ENCODE data around the gene WAS.
A peak's percentile ranks its signal among the peaks of the same experiment; 100 is the strongest.
"Not testable (repeated sequence)": the region's sequence is repeated elsewhere in the genome, so short reads cannot be mapped to it uniquely, and the experiment has no call there.

WAS gene

DNA sequence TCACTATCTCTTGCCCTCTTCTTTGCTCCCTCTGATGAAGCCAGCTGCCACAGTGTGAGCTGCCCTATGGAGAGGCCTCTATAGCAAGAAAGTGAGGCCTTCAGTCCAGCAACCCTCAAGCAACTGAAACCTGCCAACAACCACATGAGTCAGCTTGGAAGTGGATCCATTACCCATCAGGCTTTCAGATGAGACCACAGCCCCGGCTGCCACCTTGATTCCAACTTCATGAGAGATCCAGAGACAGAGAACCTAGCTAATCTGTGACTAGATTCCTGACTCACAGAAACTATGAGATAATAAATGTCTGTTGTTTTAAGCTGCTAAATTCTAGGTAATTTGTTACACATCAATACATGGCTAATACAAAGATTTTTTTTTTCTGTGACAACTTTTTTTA is 20.4 kb upstream of the WAS start:
- H3K27ac ChIP-seq, result no peak overlapping the region
- no peak for TF ChIP-seq ZFX (IDR thresholded peaks at IDR 0.05; ENCODE audit: borderline replicate concordance)
- TF ChIP-seq, protein P1, sequence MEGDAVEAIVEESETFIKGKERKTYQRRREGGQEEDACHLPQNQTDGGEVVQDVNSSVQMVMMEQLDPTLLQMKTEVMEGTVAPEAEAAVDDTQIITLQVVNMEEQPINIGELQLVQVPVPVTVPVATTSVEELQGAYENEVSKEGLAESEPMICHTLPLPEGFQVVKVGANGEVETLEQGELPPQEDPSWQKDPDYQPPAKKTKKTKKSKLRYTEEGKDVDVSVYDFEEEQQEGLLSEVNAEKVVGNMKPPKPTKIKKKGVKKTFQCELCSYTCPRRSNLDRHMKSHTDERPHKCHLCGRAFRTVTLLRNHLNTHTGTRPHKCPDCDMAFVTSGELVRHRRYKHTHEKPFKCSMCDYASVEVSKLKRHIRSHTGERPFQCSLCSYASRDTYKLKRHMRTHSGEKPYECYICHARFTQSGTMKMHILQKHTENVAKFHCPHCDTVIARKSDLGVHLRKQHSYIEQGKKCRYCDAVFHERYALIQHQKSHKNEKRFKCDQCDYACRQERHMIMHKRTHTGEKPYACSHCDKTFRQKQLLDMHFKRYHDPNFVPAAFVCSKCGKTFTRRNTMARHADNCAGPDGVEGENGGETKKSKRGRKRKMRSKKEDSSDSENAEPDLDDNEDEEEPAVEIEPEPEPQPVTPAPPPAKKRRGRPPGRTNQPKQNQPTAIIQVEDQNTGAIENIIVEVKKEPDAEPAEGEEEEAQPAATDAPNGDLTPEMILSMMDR (IDR thresholded peaks at IDR 0.05), result no peak

DNA sequence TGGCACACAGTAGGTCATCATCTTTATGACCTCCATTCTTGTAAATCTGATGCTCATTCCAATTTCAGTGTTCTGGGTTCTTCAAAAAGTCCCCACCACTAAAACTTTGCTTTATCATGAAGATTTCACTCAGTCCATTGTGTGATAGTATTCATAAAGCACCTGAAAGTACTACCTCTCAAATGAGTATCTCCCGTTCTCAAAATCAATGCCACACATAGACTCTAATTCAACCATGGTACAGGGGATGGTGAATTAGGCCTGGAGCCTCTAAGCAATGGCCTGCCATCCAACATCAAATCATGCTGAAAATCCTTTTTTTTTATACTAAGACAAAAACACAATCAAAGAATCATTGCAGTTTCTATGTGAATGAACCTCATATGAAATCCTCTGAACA is 19.4 kb upstream of the WAS start:
- TF ChIP-seq, protein P1 (IDR thresholded peaks at IDR 0.05), result no peak
- no peak for TF ChIP-seq ZFX (IDR thresholded peaks at IDR 0.05; ENCODE audit: borderline replicate concordance)
- H3K27ac ChIP-seq, result no peak overlapping the region

DNA sequence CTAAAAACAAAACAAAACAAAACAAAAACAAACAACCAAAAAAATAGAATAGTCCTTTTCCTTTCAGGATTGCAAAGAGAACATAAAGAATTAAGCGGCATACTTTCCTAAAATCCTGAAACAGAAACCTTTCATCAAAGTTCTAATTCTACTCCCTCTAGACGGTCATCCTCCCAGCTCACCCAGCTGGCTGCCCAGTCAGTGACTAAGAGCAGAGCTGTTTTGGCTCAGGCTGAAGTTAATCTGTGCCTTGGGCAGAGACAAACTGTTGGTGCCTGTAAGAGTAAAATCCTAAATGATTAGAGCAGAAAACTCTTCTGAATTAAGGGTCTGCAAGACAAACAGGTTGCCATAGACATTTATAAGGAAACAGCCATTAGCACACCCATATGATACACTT is 17.6 kb upstream of the WAS start:
- no peak overlapping the region for H3K27ac ChIP-seq
- TF ChIP-seq, protein P1 (IDR thresholded peaks at IDR 0.05), result no peak
- TF ChIP-seq ZFX (IDR thresholded peaks at IDR 0.05; ENCODE audit: borderline replicate concordance), result no peak

DNA sequence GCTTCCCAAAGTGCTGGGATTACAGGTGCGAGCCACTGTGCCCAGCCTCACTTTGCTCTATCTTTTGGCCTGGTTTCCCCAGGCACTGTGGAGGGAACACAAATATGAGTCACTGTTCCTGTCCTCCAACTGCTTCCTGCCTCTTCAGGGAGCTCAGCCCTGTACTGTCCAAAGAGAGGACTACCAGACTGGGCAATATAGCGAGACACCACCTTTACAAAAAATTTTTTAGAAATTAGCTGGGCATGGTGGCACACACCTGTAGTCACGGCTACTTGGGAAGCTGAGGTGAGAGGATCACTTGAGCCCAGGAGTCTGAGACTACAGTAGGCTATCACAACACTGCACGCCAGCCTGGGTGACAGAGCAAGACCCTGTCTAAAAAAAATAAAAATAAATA is 16.9 kb upstream of the WAS start:
- TF ChIP-seq, protein P1 (IDR thresholded peaks at IDR 0.05), result no peak
- no peak for TF ChIP-seq ZFX (IDR thresholded peaks at IDR 0.05; ENCODE audit: borderline replicate concordance)
- H3K27ac ChIP-seq, result no peak overlapping the region

DNA sequence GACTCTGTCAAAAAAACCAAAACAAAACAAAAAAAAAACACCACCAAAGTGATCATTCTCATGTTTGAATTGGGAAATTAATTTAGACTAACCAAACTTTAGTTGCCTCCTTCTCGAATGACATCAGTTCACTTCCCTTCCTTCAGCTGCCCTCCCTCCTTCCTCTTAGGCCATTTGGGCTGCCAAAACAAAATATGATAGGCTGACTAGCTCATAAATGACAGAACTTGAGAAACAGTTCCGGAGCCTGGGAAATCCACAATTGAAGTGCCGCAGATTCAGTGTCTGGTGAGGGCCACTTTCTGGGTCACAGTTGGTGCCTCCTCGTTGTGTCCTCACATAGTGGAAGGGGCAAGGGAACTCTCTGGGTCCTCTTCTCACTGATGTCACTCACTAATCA is 16.1 kb upstream of the WAS start:
- TF ChIP-seq, protein P1 (IDR thresholded peaks at IDR 0.05), result no peak
- no peak for TF ChIP-seq ZFX (IDR thresholded peaks at IDR 0.05; ENCODE audit: borderline replicate concordance)

DNA sequence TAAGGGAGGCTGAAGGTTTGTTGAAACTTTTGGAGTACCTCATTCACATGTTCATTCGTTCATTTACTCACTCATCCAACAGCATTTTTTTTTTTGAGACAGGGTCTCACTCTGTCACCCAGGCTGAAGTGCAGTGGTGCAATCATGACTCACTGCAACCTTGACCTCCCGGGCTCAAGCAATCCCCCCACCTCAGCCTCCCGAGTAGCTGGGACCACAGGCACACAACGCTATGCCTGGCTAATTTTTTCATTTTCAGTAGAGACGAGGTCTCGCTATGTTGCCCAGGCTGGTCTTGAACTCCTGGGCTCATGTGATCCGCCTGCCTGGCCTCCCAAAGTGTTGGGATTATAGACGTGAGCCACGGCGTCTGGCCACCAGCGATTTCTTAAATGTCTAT is 15.4 kb upstream of the WAS start:
- not testable (repeated sequence) for H3K27ac ChIP-seq

More for the DNA sequence above, 16.1 kb upstream of the WAS start:
- no peak overlapping the region for H3K27ac ChIP-seq

DNA sequence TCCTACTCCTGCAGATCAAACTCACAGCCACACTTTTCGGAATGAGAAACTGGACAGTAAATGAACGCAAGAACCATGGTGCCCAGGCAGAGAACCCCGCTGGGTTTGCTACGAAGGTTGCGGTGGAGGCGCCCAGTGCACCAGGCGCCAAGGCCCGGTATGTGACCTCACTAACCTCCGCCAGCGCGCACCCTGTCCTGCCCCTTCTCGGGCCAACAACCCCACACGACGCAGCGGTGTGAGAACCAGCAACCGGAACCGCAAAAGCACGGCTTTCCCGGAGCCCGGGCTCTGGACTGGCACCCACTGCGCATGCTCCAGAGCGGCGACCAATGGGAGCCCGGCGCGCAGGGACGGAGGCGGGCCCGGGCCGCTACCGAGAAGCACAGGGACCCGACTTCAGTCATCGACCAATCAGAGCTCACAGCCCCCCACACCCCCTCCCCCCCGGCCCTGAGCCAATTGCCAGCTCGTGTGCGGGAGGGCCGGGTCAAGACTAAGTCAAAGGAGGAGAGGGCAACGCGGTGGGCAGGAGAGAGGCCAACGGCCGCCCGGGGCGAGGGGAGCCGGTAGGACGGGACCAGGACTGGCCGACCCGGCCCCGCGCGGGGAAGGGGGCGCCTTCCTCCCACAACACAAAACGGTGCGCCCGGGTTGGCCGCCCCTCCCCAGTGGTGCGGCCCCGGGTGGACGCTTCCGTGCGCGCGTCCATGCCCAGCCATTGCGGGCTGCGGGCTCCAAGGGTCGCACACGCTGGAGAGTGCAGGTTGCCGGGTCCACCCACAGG is 7.3 kb upstream of the WAS start:
- peak overlapping the region; percentile 61 for H3K27ac ChIP-seq
- TF ChIP-seq, protein P1 (IDR thresholded peaks at IDR 0.05), result no peak
- TF ChIP-seq ZFX (IDR thresholded peaks at IDR 0.05; ENCODE audit: borderline replicate concordance), result no peak

DNA sequence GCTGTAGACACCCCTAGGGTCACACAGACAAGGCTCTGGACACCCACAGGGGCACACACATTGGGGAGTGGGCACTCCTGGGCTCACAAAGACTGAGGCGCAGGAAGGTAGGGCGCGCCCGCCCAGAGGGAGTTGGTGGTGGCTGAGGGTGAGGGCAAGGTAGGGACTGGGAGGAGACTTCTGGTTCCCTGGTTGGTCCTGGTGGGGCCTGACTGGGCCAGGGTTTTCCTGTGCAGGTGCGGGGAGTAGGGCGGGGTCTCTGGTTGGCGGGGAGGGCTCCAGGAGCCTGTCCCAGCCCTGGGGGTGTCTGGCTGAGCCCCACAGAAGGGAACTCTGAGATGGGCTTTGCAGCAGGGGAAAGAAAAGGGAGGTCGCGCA is 6.7 kb upstream of the WAS start:
- peak overlapping the region; percentile 61 for H3K27ac ChIP-seq
- TF ChIP-seq, protein P1 (IDR thresholded peaks at IDR 0.05), result no peak
- TF ChIP-seq ZFX (IDR thresholded peaks at IDR 0.05; ENCODE audit: borderline replicate concordance), result no peak

All from 22Rv1 (cell line).